ENCODE results near the gene MAP1LC3B.

MAP1LC3B gene

DNA sequence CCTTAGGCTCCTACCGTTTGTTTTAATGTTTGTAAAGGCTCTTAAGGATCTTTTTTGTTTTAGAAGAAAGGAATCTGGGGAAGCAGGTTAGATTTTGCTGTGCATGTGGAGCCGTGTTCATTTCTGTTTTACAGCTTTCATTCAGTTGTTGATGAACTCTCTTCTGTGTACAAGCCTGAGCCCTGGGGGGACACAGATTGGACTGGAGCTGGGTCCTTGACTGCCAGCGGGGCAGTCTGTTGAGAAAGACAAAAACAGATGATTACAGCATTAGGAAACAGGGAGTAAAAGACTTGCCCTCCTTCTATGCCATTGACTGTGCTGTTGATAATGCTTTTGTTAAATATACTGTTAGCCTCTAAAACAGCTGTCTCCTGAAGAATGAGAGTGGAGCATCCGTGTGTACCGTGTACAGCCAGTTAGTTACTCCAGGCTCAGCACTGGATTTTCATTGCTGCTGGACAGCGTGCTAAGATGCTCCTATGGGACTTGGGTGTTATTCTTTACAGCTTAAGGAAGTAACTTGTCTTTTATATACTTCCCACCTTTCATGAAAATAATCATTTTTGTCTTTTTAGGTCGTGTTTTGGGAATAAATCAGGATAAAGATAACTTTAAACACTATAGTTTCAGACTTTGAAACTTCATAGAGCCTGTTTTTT, 3.2 kb downstream of the MAP1LC3B start:
- H3K4me3 ChIP-seq (ENCODE audit: control insufficient read depth, low read depth, low read length) = no peak overlapping the region
- no peak for DNase-seq (ENCODE audit: low read depth)

DNA sequence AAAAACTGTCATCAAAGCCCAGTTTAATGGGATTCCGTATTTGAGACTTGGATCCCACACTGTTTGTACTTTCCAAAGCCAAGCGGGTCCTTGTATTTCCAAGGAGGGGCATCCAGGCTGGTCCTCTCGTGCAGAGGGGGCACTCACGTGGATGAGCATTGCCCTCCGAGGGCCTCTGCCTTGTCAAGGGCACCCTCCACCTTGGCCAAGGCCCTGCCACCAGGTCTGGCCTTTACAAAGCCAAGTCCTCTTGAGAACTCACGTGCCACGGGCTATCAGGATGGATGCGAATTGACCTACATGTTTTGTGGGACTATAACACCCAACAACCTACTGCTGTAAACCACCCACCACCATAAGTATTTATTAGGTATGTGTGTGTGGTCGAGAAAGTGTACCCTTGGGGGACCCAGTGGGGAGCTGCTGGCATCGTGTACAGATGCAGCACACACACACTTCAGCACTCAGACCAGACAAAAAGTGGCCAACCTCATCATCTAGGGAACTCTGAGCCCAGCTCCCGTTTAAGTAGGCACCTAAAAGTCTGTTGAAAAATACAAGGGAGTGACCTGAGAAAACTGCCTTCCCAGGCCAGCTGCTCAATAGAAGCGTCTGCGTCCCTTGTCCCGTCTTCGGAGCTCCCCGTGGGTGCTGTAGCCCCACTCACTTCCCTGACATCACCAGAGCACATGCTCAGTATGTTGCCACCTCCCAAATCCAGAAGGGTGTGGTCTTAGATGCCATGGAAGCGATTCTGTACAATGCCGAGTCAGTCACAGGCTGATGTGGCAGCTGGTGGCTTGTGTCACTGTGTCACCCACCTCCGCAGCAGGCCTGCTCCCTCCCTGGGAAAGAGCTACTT, 12.9 kb downstream of the MAP1LC3B start:
- DNase-seq (ENCODE audit: low read depth) = no peak
- no peak overlapping the region for H3K4me3 ChIP-seq (ENCODE audit: control insufficient read depth, low read depth, low read length)
- no peak for TF ChIP-seq CTCF (IDR thresholded peaks at IDR 0.05; ENCODE audit: control insufficient read depth, insufficient read depth, low read depth, low read length, missing control alignments)

More for the DNA sequence above, 3.2 kb downstream of the MAP1LC3B start:
- TF ChIP-seq CTCF (IDR thresholded peaks at IDR 0.05; ENCODE audit: control insufficient read depth, insufficient read depth, low read depth, low read length, missing control alignments) = no peak

GRCh38 chr16:87406495-87407088, 14.5 kb downstream of the MAP1LC3B start:
- DNase-seq (ENCODE audit: low read depth) = no peak
- no peak for TF ChIP-seq CTCF (IDR thresholded peaks at IDR 0.05; ENCODE audit: control insufficient read depth, insufficient read depth, low read depth, low read length, missing control alignments)
- no peak overlapping the region for H3K4me3 ChIP-seq (ENCODE audit: control insufficient read depth, low read depth, low read length)

DNA sequence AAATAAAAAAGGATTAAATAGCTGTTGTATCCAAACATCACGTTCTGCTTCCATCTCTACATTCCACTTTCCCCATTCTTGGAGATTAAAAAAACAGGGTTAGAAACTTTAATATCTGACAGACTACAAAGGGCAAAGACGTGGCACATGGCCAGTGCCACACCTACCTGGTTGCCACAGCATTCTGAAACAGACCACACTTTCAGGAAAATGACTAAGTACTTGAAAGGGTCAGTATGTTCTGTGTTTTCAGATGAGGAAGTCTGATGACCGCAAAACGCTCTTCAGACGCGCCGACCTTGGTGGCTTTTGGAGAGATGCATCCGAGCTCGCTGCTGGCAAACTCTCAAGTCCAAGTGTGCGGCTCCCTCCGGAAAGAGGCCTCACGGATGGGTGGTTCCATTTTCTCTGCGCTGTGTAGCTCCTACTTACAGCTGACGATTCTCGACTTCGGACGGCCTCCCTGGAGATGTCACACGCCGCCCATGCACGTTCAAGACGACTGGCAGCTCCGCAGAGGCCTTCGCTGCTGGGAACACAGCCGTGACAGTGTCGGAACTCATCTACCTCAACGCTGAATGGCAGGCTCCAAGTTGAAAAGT, 15.5 kb downstream of the MAP1LC3B start:
- no peak for TF ChIP-seq CTCF (IDR thresholded peaks at IDR 0.05; ENCODE audit: control insufficient read depth, insufficient read depth, low read depth, low read length, missing control alignments)
- no peak for DNase-seq (ENCODE audit: low read depth)
- no peak overlapping the region for H3K4me3 ChIP-seq (ENCODE audit: control insufficient read depth, low read depth, low read length)

- no peak for DNase-seq (ENCODE audit: low read depth)
- H3K4me3 ChIP-seq (ENCODE audit: control insufficient read depth, low read depth, low read length) = no peak overlapping the region
- TF ChIP-seq CTCF (IDR thresholded peaks at IDR 0.05; ENCODE audit: control insufficient read depth, insufficient read depth, low read depth, low read length, missing control alignments) = no peak
Observed at GRCh38 chr16:87409153-87409552, 17.0 kb downstream of the MAP1LC3B start.

GRCh38 chr16:87409781-87410180, 17.6 kb downstream of the MAP1LC3B start:
- no peak overlapping the region for H3K4me3 ChIP-seq (ENCODE audit: control insufficient read depth, low read depth, low read length)
- DNase-seq (ENCODE audit: low read depth) = no peak
- TF ChIP-seq CTCF (IDR thresholded peaks at IDR 0.05; ENCODE audit: control insufficient read depth, insufficient read depth, low read depth, low read length, missing control alignments) = no peak

Measured in AG09309 (cell line).